Endothelial cell of umbilical vein (primary cell): ENCODE results near the gene NDUFS1. TPM values are rescaled to one million over a fixed set of nuclear protein-coding genes. Genes with fewer than 3 reads are reported as not detected.

Experiments
- BruUV-seq: library from RNA; stranded (reverse); fragments of 400-500 nt; replicated peaks from 2 replicates; lab custom pipeline; 2021; lab: Mats Ljungman, UMichigan
- CTCF ChIA-PET: fragments of 300-600, 350-600 bp; sonication (Branson Sonifier 250); formaldehyde crosslinking; loops from one replicate; lab custom pipeline; 2021; ENCODE audit warnings: antibody characterized with exemption, inconsistent platforms; lab: Charles Lee
- POLR2A ChIA-PET: fragments of 300-600, 350-600 bp; sonication (Branson Sonifier 250); formaldehyde crosslinking; loops from one replicate; lab custom pipeline; 2021; ENCODE audit warnings: antibody characterized with exemption, inconsistent platforms; lab: Charles Lee
- DNase-seq: peaks from one replicate; pipeline ENCODE4 v3.0.0-alpha.2; 2011; ENCODE audit warnings: low read depth, low spot score
- FAIRE-seq: peaks from 2 replicates; lab custom pipeline; 2011; peaks lifted over from hg19 to GRCh38; lab: Jason Lieb, UNC
- H2AFZ ChIP-seq: 2 replicates; pipeline ENCODE4 v1.6.0; 2012; ENCODE audit warnings: low read depth, low read length, control low read depth, inconsistent platforms
- H3K27ac ChIP-seq: 2 replicates; pipeline ENCODE4 v1.5.1; 2011; ENCODE audit warnings: low read depth, mild to moderate bottlenecking, control low read depth, low read length, moderate library complexity; ENCODE audit not compliant: insufficient read depth
- H3K27me3 ChIP-seq, 2 experiments: 2 replicates each; pipeline versions ENCODE4 v1.6.0 to v1.6.1; 2011; ENCODE audit warnings: low read length in 2 of 2, mixed read lengths in 1 of 2; ENCODE audit not compliant: control insufficient read depth in 2 of 2, insufficient read depth in 2 of 2
- H3K36me3 ChIP-seq, 2 experiments: 2 replicates in 1 of 2; 3 replicates in 1 of 2; pipeline ENCODE4 v1.5.1; 2011; ENCODE audit warnings: low read length in 2 of 2, mild to moderate bottlenecking in 1 of 2, moderate library complexity in 1 of 2; ENCODE audit not compliant: control insufficient read depth in 2 of 2, insufficient read depth in 2 of 2; ENCODE audit errors: extremely low read depth in 1 of 2
- H3K4me1 ChIP-seq: 3 replicates; pipeline ENCODE4 v1.5.1; 2011; ENCODE audit warnings: mild to moderate bottlenecking, low read length; ENCODE audit not compliant: control insufficient read depth, insufficient read depth; ENCODE audit errors: extremely low read depth
- H3K4me2 ChIP-seq: 2 replicates; pipeline ENCODE4 v1.6.1; 2011; ENCODE audit warnings: low read length, control low read depth, mixed read lengths; ENCODE audit not compliant: insufficient read depth
- H3K4me3 ChIP-seq, 3 experiments: fragments of 200-600 bp in 1 of 3; sonication (generic), shearing (Covaris generic) in 1 of 3; replicated peaks in 1 of 3; 2 replicates each; pipeline ENCODE4 v1.5.1; 2011 to 2016; ENCODE audit warnings: control low read depth in 3 of 3, low read length in 3 of 3, mild to moderate bottlenecking in 2 of 3, inconsistent platforms in 1 of 3, low read depth in 1 of 3, moderate library complexity in 1 of 3; ENCODE audit not compliant: insufficient read depth in 1 of 3
- H3K79me2 ChIP-seq: 2 replicates; pipeline ENCODE4 v1.6.0; 2012; ENCODE audit warnings: low read length, inconsistent platforms; ENCODE audit not compliant: control insufficient read depth, insufficient read depth
- H3K9ac ChIP-seq: replicated peaks from 2 replicates; pipeline ENCODE3; 2011; ENCODE audit warnings: low read length, control low read depth; ENCODE audit not compliant: insufficient read depth; ENCODE audit errors: extremely low read depth
- H3K9me1 ChIP-seq: replicated peaks from 3 replicates; pipeline ENCODE4 v1.6.0; 2011; ENCODE audit warnings: mild to moderate bottlenecking, low read length; ENCODE audit not compliant: control insufficient read depth, insufficient read depth; ENCODE audit errors: extremely low read depth
- H3K9me3 ChIP-seq: replicated peaks from 2 replicates; pipeline ENCODE4 v1.5.1; 2012; ENCODE audit warnings: low read length, inconsistent platforms; ENCODE audit not compliant: control insufficient read depth, insufficient read depth
- H4K20me1 ChIP-seq: replicated peaks from 2 replicates; pipeline ENCODE3; 2011; ENCODE audit warnings: mild to moderate bottlenecking, low read length; ENCODE audit not compliant: control insufficient read depth, insufficient read depth; ENCODE audit errors: extremely low read depth
- CTCF ChIP-seq, 2 donors: IDR thresholded peaks; 1 replicate in 1 of 2; 2 replicates in 1 of 2; pipeline ENCODE4 v1.5.1; 2011; ENCODE audit warnings: low read length in 2 of 2, mild to moderate bottlenecking in 2 of 2, moderate library complexity in 2 of 2, control low read depth in 1 of 2, inconsistent platforms in 1 of 2, low read depth in 1 of 2; ENCODE audit not compliant: insufficient read depth in 1 of 2; ENCODE audit errors: extremely low read depth in 1 of 2
- JUN ChIP-seq: IDR thresholded peaks from 2 replicates; pipeline ENCODE4 v1.6.1; 2011; ENCODE audit warnings: borderline replicate concordance, low read depth; ENCODE audit not compliant: insufficient read length, insufficient read depth
- POLR2AphosphoS5 ChIP-seq: IDR thresholded peaks from 2 replicates; pipeline ENCODE4 v1.6.1; 2012; ENCODE audit warnings: low read depth, mild to moderate bottlenecking, control low read depth, low read length, moderate library complexity; ENCODE audit not compliant: insufficient read depth
- dilution Hi-C: fragments of 300-500 bp; cut with MboI; formaldehyde crosslinking; loops from one replicate; pipeline ENCODE4 v1.15.0; 2019; ENCODE audit warnings: low sequenced_read_pairs; ENCODE audit not compliant: extremely low pct_ligation_motif_present
- intact Hi-C: fragments of 100-400 bp; cut with micrococcal nuclease; formaldehyde crosslinking; loops from one replicate; pipeline ENCODE4 v1.10.0; 2022
- polyA plus RNA-seq, 4 experiments: library from polyadenylated mRNA; depleted of rRNA in 3 of 4; stranded (reverse) in 3 of 4; unstranded in 1 of 4; fragments of >200 nt; gene quantifications; 2 replicates each; pipeline versions ENCODE4 v1.2.1 to v1.2.3, GENCODE V29; 2011 to 2012; ENCODE audit warnings: missing spikeins in 1 of 4
- total RNA-seq: library from RNA; stranded (reverse); gene quantifications from 2 replicates; pipeline ENCODE4 v1.2.3, GENCODE V29; 2021

NDUFS1 gene
- total and polyA plus RNA-seq, 2 donors (not counting 3 experiments of a cell fraction or from before 2014, with no cell fraction given): 49.8 to 93.2 TPM

DNA sequence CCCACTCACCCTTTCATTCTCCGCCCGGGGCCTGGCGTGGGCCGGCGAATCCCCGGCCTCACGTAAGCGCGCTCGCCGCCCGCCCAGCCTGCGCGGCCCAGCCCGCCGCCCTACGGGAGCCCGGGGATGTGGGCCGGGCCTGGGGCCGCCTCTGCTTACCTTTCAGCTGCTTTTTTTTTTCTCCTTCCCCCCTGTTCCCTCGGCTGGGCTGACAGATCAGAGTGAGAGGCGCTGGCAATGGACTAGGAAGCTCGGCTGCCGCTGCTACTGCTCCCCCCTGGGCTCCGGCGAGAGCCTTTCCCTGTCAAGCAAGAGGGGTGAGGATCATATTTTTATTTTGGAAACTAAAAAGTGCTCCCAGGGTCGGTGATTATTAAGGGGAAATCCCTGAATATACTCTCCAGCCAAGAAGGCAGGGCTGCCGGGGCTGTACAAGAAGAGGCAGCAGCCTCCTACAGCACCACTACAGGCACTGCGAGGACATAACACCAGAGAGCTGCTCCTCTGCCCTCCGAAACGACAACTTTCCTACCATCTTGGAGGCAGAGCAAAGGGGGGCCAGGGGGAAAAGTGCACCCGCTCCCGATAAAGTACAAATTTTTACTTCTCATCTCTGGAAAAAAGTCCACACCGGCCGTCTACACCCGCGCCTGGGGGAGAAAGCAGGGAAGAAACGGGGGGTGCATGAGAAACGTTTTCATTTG lies 73.3 kb downstream of the NDUFS1 start, which contains the start of gene INO80D:
TSS of gene INO80D (minus strand) at position 433 of the 704 bp plus-strand sequence. CDS start 23,158 bp downstream, outside the sequence.
- Histone ChIP-seq H4K20me1 (peaks cover 2% of the 10 kb centered on the region), H3K9ac (peak within 1 kb of the TSS; percentile 100), H3K79me2 (peaks cover 42% of the 10 kb centered on the region), H3K4me3 (peak within 1 kb of the TSS; percentile 86 to 96 (median 92)), H3K36me3 (no peaks in the 10 kb centered on the region), H2AFZ (peak within 1 kb of the TSS; percentile 75), H3K9me1 (no peaks in the 10 kb centered on the region), H3K9me3 (no peaks in the 10 kb centered on the region), H3K4me2 (peak within 1 kb of the TSS; percentile 100), H3K27me3 (no peaks in the 10 kb centered on the region), H3K4me1 (peaks cover 16% of the 10 kb centered on the region), H3K27ac (peak within 1 kb of the TSS; percentile 82)
- intact Hi-C loops: loop anchor here (1.0 to 2.0 kb wide), 3 partner anchors 21 to 73 kb away; partner anchors contain the start of genes EEF1B2 and NDUFS1
- ChIA-PET CTCF (interaction anchor here (0.8 to 2.0 kb wide), 6 partner anchors 8 to 74 kb away, joined by 3 to 10 read pairs (median 4); partner anchors contain the start of genes EEF1B2 and NDUFS1), POLR2A (interaction anchor here (1.6 kb wide), 1 partner anchor 20 kb away, joined by 6 read pairs; no protein-coding TSS in a partner anchor)
- FAIRE-seq (peak; percentile 81), DNase-seq (peak; percentile 88)
- dilution Hi-C loops: no loop called here
- TF ChIP-seq JUN: no peak
- TF ChIP-seq POLR2AphosphoS5: peak; percentile 6
- peak; percentile 40 to 58 for TF ChIP-seq CTCF (IDR thresholded peaks at IDR 0.05; ENCODE audit: extremely low read depth in 1 of 2, insufficient read depth in 1 of 2, low read depth in 1 of 2, low read length in 2 of 2)
- TSS peak; percentile 48 for BruUV-seq
